ENCODE data around the gene ACKR2.

Gene ACKR2

GRCh38 chr3:42827023-42827422, 17.8 kb downstream of the ACKR2 start:
- no peak for DNase-seq (ENCODE audit: low read depth)
- H3K4me3 ChIP-seq (ENCODE audit: low read depth, low read length), result no peak overlapping the region

- no peak overlapping the region for H3K4me3 ChIP-seq (ENCODE audit: low read depth, low read length)
- DNase-seq (ENCODE audit: low read depth), result peak; percentile 64
These were observed 18.4 kb downstream of the ACKR2 start for GRCh38 chr3:42827654-42828053.

GRCh38 chr3:42829083-42829627, 19.9 kb downstream of the ACKR2 start:
- DNase-seq (ENCODE audit: low read depth), result no peak
- no peak overlapping the region for H3K4me3 ChIP-seq (ENCODE audit: low read depth, low read length)

GRCh38 chr3:42829628-42830436, 20.6 kb downstream of the ACKR2 start:
- no peak for DNase-seq (ENCODE audit: low read depth)
- H3K4me3 ChIP-seq (ENCODE audit: low read depth, low read length), result no peak overlapping the region

GRCh38 chr3:42830437-42831320, 21.4 kb downstream of the ACKR2 start:
- DNase-seq (ENCODE audit: low read depth), result no peak
- no peak overlapping the region for H3K4me3 ChIP-seq (ENCODE audit: low read depth, low read length)

- DNase-seq (ENCODE audit: low read depth), result no peak
- no peak overlapping the region for H3K4me3 ChIP-seq (ENCODE audit: low read depth, low read length)
These were observed 22.1 kb downstream of the ACKR2 start for GRCh38 chr3:42831321-42831713.

GRCh38 chr3:42836150-42837123, 27.2 kb downstream of the ACKR2 start:
- DNase-seq (ENCODE audit: low read depth), result no peak
- H3K4me3 ChIP-seq (ENCODE audit: low read depth, low read length), result no peak overlapping the region

GRCh38 chr3:42838571-42838970, 29.3 kb downstream of the ACKR2 start:
- no peak overlapping the region for H3K4me3 ChIP-seq (ENCODE audit: low read depth, low read length)
- DNase-seq (ENCODE audit: low read depth), result no peak

GRCh38 chr3:42839616-42840015, 30.4 kb downstream of the ACKR2 start:
- DNase-seq (ENCODE audit: low read depth), result no peak
- peak overlapping the region; percentile 17 for H3K4me3 ChIP-seq (ENCODE audit: low read depth, low read length)

- H3K4me3 ChIP-seq (ENCODE audit: low read depth, low read length), result no peak overlapping the region
- no peak for DNase-seq (ENCODE audit: low read depth)
These were observed 32.1 kb downstream of the ACKR2 start for GRCh38 chr3:42841332-42841731.

- H3K4me3 ChIP-seq (ENCODE audit: low read depth, low read length), result no peak overlapping the region
- DNase-seq (ENCODE audit: low read depth), result no peak
These were observed 34.6 kb downstream of the ACKR2 start for GRCh38 chr3:42843713-42844411.

- no peak for DNase-seq (ENCODE audit: low read depth)
- H3K4me3 ChIP-seq (ENCODE audit: low read depth, low read length), result no peak overlapping the region
These were observed 35.1 kb downstream of the ACKR2 start for GRCh38 chr3:42844412-42844713.

GRCh38 chr3:42844815-42845214, 35.6 kb downstream of the ACKR2 start:
- H3K4me3 ChIP-seq (ENCODE audit: low read depth, low read length), result no peak overlapping the region
- DNase-seq (ENCODE audit: low read depth), result no peak

GRCh38 chr3:42846685-42847522, 37.7 kb downstream of the ACKR2 start:
- no peak for DNase-seq (ENCODE audit: low read depth)
- no peak overlapping the region for H3K4me3 ChIP-seq (ENCODE audit: low read depth, low read length)

- no peak for DNase-seq (ENCODE audit: low read depth)
- no peak overlapping the region for H3K4me3 ChIP-seq (ENCODE audit: low read depth, low read length)
These were observed 38.5 kb downstream of the ACKR2 start for GRCh38 chr3:42847731-42848130.

GRCh38 chr3:42849017-42849416, 39.8 kb downstream of the ACKR2 start:
- DNase-seq (ENCODE audit: low read depth), result no peak
- H3K4me3 ChIP-seq (ENCODE audit: low read depth, low read length), result no peak overlapping the region

GRCh38 chr3:42850263-42850662, 41.0 kb downstream of the ACKR2 start:
- no peak for DNase-seq (ENCODE audit: low read depth)
- H3K4me3 ChIP-seq (ENCODE audit: low read depth, low read length), result no peak overlapping the region

- no peak for DNase-seq (ENCODE audit: low read depth)
- no peak overlapping the region for H3K4me3 ChIP-seq (ENCODE audit: low read depth, low read length)
These were observed 42.1 kb downstream of the ACKR2 start for GRCh38 chr3:42851228-42851834.

Measured in skeletal muscle cell (primary cell).